C4-2B (cell line): ENCODE results near the gene CD58.

Experiments
- H3K27ac ChIP-seq: fragments of 450-650 bp; 2 replicates; pipeline ENCODE4 v1.5.1; 2017
- ZFX ChIP-seq: fragments of 450-650 bp; IDR thresholded peaks from 2 replicates; pipeline ENCODE4 v1.6.1; 2017
- TF ChIP-seq, protein P1 (sequence below): fragments of 450-650 bp; conservative IDR thresholded peaks from 2 replicates; pipeline ENCODE4 v1.5.1; 2017; ENCODE audit warnings: mild to moderate bottlenecking

The CD58 gene

DNA sequence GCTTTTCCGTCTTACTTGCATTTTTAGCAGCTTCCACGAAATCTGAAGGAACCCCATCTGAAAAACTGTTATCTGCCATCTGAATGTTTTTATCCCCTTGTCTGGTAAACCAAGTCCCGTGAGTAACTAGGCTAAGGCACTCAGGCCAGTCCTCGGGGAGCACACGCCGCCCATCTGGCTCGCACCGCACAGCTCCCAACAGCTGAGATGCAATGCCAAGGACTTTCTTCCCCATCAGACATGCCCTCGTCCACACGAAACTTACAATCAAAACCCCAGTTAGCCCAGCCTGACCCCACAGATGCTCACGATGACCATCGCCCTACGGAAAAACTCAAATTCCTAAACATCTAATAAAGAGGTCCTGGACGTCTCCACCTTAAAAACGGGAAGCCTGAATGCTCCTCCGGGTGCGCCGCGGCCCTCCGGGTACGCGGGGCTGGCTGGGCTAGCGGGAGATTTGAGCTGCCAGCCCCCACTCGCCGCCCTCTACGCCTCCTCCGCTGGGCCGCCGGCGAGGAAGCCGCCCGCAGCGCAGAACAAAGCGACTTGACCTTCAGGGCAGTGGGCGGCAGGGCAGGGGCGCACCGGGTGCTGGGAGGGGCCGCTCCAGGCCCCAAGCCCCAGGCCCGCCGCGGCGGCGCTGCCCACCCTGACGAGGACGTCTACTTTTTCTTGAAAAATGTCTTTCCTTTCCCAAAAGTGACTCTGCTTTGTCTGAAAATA is 36.6 kb downstream of the CD58 start:
- no peak for TF ChIP-seq ZFX
- TF ChIP-seq, protein P1, sequence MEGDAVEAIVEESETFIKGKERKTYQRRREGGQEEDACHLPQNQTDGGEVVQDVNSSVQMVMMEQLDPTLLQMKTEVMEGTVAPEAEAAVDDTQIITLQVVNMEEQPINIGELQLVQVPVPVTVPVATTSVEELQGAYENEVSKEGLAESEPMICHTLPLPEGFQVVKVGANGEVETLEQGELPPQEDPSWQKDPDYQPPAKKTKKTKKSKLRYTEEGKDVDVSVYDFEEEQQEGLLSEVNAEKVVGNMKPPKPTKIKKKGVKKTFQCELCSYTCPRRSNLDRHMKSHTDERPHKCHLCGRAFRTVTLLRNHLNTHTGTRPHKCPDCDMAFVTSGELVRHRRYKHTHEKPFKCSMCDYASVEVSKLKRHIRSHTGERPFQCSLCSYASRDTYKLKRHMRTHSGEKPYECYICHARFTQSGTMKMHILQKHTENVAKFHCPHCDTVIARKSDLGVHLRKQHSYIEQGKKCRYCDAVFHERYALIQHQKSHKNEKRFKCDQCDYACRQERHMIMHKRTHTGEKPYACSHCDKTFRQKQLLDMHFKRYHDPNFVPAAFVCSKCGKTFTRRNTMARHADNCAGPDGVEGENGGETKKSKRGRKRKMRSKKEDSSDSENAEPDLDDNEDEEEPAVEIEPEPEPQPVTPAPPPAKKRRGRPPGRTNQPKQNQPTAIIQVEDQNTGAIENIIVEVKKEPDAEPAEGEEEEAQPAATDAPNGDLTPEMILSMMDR: no peak
- H3K27ac ChIP-seq: no peak overlapping the region

DNA sequence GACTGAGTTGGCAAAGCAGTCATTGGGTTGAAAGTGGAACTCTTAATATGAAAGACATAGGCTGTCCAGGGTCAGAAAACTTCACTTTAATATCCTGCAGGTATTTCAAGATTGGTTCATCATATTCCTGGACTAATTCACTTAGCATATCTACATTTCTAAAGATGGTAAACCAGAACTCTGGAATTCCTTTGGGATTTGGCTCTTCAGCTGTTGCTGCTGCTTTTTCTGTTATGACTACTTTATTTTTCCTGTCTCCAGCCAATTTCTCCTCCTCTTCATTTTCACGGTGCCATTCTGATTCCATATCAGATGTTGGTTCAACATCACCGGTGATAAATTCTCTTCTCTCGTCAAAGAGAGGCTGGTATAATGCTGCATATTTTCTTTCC is 37.4 kb downstream of the CD58 start:
- TF ChIP-seq, protein P1: no peak
- no peak for TF ChIP-seq ZFX
- no peak overlapping the region for H3K27ac ChIP-seq

DNA sequence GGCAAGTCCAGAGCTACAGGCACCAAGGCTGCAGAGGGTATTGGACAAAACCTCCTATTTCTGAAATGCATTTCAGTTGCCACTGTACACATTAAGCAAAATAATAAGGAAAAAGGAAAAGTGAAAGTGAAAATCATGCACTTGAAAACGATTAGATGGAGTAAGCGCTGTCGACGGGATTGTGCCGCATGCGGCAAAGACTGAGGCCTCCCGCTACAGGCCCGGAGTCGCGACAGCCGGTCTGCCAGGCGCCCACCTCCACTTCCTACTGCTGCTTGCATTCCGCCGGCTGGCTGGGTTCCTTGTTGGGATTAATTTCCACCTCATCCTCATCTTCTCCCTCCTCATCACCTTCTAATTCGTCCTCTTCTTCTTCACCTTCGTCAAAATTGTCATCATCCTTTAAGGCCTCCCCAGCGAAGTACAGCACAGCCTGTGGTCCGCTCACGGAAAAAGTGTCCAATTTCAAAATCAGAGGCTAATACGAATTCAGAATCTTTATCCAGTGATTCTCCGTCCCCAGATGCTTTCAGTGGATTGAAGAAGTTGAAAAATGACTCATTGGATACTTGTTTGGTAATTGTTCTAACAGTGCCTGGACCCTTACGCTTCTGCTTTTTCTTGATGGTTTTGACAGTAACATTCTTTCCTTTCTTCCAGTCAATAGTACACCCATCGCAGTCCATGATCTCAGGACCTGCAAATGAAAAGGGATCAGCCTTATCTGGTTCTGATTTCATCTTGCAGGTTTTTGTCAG is 38.0 kb downstream of the CD58 start:
- no peak for TF ChIP-seq ZFX
- TF ChIP-seq, protein P1: no peak
- no peak overlapping the region for H3K27ac ChIP-seq

DNA sequence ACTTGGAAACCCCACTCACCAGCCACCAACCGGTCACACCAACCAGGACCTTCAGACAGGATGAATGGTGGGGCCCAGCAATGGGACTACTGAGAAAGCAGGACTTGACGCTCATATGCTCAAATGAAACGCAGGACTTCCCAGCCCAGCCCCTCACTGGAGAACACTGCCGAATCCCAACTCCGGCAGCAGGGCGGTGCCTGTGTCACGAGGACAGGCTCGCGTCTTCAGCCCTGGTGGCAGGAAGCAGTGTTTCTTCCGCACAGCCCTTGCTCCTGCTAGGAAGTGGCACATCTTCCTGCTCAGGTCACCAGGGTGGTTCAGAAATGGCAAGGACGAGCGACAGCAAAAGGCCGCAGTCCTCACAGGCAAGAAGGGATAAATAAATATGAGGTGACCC is 38.9 kb downstream of the CD58 start:
- TF ChIP-seq, protein P1: no peak
- TF ChIP-seq ZFX: no peak
- H3K27ac ChIP-seq: no peak overlapping the region

DNA sequence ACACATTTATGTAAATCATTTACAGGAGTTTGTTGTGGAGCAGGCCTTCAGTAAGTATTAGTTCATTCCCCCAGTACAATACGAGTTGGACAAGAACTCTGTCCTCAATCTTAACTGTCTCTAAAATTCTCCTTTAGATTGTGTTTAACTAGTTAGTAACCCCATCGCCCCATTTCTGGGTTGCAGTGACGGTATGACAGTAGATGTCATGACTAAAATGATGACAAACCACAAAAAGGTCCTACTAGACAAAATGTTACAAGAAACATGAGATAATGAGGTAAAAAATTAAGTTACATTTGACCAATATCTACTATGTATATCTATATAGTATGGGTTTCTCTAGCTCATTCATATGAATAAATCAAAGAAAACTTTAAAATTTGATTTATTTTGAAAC is 41.1 kb downstream of the CD58 start:
- H3K27ac ChIP-seq: no peak overlapping the region
- TF ChIP-seq, protein P1: no peak
- no peak for TF ChIP-seq ZFX

DNA sequence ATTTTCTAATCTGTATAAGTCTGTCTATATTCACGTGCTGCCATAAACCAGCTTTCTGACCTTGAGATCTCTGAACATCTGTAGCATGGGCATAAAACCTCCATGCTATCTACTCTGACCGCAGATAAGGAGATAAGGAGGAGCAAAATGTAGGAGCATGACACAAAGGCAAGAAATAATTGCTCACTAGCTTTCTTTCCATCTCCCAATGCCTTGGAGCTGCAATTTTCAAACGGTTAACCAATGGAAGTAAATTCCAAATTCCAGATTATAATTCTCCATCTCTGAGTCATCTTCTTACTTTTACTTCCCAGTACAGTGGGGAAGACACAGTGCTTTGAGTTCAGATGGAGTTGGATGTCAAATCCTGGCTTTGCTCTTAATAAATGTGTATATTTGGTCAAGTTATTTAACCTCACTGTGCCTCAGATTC is 41.6 kb downstream of the CD58 start:
- TF ChIP-seq, protein P1: no peak
- no peak for TF ChIP-seq ZFX
- no peak overlapping the region for H3K27ac ChIP-seq

DNA sequence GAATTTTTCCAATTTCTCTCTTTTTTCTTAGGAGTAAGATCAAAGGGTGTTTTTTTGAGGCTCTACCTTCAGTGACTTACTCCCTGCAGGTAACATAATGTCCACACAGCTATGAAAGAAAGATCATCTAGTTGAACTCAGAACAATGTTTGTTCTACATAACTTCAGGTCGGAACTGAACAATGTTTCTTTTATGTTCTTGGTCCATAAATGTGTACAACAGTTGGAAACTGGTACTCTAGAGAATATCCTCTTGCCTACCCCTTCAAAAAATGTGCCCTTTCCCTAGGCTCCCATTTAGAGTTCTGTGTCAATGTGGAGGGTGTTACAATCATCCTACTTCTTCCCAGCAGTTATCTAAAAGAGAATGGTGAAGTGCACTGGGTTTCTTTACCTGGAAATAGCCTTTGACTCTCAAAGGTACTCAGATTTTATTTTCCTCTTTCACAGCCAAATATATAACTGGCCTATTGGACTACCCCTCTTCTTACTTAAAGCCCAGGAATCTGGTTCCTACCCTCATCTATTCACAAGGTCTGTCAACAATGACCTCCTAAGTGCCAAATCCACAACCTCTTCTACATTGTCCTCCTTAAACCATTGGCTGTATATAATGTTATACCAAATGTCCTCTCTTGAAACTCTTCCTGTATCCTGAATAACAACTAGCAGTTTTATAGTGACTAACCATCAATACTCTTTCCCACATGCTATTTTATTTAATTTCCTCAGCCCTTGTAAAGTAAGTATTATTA is 42.3 kb downstream of the CD58 start:
- TF ChIP-seq ZFX: no peak
- TF ChIP-seq, protein P1: no peak
- H3K27ac ChIP-seq: no peak overlapping the region
